Measurements from ENCODE around the gene DLK1. TPM values are rescaled to one million over a fixed set of nuclear protein-coding genes. Genes with fewer than 3 reads are reported as not detected.

The DLK1 gene
- total RNA-seq, 1 experiment from 2014 or later = 0.69 TPM

DNA sequence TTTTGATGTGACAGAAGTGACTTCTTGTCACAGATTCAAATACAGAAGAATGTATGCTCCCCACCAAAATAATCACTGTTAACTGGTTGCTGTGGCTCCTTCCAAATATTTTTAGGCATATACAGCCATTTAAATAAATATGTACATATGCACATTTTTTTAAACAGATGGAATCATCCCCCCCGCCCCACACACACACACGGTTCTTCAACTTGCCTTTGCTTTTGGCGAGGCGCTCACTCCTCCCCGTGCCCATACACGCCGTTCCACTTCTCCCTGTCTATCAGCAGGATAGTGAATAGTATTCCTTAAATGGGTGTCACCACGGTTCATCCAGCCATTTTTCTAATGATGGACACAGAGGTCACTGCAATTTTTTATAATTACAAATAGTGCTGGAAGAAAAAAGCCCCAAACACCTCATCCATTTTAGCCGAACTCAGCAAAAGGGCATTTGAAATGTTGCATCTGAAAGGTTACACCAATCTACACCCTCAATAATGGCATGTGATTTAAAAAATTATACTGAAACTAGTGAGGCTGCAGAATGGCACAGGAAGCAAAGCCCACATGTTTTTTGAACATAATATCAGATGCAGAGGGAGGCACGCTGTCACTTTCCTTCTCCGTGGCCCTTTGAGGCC, 60.0 kb downstream of the DLK1 start:
- Histone ChIP-seq H3K4me1 (ENCODE audit: control insufficient read depth, insufficient read depth, low read length) (no peaks in the 10 kb centered on the region), H3K4me3 (ENCODE audit: low read depth in 2 of 2, low read length in 2 of 2) (no peak overlapping the region), H3K27ac (ENCODE audit: low read length) (no peak overlapping the region), H3K27me3 (ENCODE audit: control insufficient read depth, insufficient read depth, low read length) (no peaks in the 10 kb centered on the region), H3K9me3 (ENCODE audit: control insufficient read depth, insufficient read depth, low read depth, low read length) (no peaks in the 10 kb centered on the region), H3K36me3 (ENCODE audit: control insufficient read depth, insufficient read depth, low read length) (no peaks in the 10 kb centered on the region)
- intact Hi-C loops (cut with micrococcal nuclease; ENCODE audit: unreplicated experiment) (no loop called here), in situ Hi-C loops (cut with HindIII; ENCODE audit: low pct_unique_long_range_greater_than_20kb, low sequenced_read_pairs) (no loop called here)
- CTCF ChIA-PET = no interaction called here
- TF ChIP-seq TCF7L2 (IDR thresholded peaks at IDR 0.05; ENCODE audit: low read depth, low read length) (no peak), POLR2AphosphoS5 (IDR thresholded peaks at IDR 0.05; ENCODE audit: low read depth, low read length) (no peak), SIN3A (IDR thresholded peaks at IDR 0.05; ENCODE audit: borderline replicate concordance, insufficient read depth, low read depth, low read length) (no peak)
- TF ChIP-seq, protein P1, sequence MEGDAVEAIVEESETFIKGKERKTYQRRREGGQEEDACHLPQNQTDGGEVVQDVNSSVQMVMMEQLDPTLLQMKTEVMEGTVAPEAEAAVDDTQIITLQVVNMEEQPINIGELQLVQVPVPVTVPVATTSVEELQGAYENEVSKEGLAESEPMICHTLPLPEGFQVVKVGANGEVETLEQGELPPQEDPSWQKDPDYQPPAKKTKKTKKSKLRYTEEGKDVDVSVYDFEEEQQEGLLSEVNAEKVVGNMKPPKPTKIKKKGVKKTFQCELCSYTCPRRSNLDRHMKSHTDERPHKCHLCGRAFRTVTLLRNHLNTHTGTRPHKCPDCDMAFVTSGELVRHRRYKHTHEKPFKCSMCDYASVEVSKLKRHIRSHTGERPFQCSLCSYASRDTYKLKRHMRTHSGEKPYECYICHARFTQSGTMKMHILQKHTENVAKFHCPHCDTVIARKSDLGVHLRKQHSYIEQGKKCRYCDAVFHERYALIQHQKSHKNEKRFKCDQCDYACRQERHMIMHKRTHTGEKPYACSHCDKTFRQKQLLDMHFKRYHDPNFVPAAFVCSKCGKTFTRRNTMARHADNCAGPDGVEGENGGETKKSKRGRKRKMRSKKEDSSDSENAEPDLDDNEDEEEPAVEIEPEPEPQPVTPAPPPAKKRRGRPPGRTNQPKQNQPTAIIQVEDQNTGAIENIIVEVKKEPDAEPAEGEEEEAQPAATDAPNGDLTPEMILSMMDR (IDR thresholded peaks at IDR 0.05) = no peak
- TF ChIP-seq, protein P2, sequence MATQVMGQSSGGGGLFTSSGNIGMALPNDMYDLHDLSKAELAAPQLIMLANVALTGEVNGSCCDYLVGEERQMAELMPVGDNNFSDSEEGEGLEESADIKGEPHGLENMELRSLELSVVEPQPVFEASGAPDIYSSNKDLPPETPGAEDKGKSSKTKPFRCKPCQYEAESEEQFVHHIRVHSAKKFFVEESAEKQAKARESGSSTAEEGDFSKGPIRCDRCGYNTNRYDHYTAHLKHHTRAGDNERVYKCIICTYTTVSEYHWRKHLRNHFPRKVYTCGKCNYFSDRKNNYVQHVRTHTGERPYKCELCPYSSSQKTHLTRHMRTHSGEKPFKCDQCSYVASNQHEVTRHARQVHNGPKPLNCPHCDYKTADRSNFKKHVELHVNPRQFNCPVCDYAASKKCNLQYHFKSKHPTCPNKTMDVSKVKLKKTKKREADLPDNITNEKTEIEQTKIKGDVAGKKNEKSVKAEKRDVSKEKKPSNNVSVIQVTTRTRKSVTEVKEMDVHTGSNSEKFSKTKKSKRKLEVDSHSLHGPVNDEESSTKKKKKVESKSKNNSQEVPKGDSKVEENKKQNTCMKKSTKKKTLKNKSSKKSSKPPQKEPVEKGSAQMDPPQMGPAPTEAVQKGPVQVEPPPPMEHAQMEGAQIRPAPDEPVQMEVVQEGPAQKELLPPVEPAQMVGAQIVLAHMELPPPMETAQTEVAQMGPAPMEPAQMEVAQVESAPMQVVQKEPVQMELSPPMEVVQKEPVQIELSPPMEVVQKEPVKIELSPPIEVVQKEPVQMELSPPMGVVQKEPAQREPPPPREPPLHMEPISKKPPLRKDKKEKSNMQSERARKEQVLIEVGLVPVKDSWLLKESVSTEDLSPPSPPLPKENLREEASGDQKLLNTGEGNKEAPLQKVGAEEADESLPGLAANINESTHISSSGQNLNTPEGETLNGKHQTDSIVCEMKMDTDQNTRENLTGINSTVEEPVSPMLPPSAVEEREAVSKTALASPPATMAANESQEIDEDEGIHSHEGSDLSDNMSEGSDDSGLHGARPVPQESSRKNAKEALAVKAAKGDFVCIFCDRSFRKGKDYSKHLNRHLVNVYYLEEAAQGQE (IDR thresholded peaks at IDR 0.05; ENCODE audit: insufficient read depth in 1 of 2, low read depth in 2 of 2, low read length in 1 of 2) = no peak
- no peak for DNase-seq (ENCODE audit: low read depth, low spot score)
- no TSS peak for BruUV-seq (replicated peaks)
- POLR2A ChIA-PET = no interaction called here
- no peak for ATAC-seq

DNA sequence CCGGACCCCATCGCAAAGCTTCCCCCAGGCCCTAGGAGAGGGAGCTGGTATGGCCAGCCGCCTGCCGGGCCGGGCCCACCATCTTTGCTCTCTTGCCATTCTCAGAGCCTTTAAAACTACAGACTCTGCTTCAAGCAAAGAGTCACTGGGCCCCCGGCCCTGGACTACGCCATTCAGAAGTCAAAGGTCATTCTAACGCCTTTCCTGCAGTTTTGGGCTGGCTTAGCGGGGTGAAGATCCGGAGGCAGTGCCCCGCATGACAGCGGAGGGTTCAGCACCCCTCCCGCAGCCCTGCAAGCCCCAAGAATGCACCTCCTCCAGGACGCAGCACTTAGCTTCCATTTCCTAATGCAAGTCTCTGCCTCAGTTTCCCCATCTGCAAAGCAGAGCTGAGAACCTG, 61.0 kb downstream of the DLK1 start:
- DNase-seq (ENCODE audit: low read depth, low spot score) = no peak
- no TSS peak for BruUV-seq (replicated peaks)
- Histone ChIP-seq H3K27ac (ENCODE audit: low read length) (no peak overlapping the region), H3K9me3 (ENCODE audit: control insufficient read depth, insufficient read depth, low read depth, low read length) (no peaks in the 10 kb centered on the region), H3K27me3 (ENCODE audit: control insufficient read depth, insufficient read depth, low read length) (no peaks in the 10 kb centered on the region), H3K4me1 (ENCODE audit: control insufficient read depth, insufficient read depth, low read length) (no peaks in the 10 kb centered on the region), H3K4me3 (ENCODE audit: low read depth in 2 of 2, low read length in 2 of 2) (no peak overlapping the region), H3K36me3 (ENCODE audit: control insufficient read depth, insufficient read depth, low read length) (no peaks in the 10 kb centered on the region)
- in situ Hi-C loops (cut with HindIII; ENCODE audit: low pct_unique_long_range_greater_than_20kb, low sequenced_read_pairs) = no loop called here
- CTCF ChIA-PET = no interaction called here
- POLR2A ChIA-PET = no interaction called here
- no peak for ATAC-seq
- intact Hi-C loops (cut with micrococcal nuclease; ENCODE audit: unreplicated experiment) = no loop called here
- TF ChIP-seq, protein P2 (IDR thresholded peaks at IDR 0.05; ENCODE audit: insufficient read depth in 1 of 2, low read depth in 2 of 2, low read length in 1 of 2) = no peak
- no peak for TF ChIP-seq SIN3A (IDR thresholded peaks at IDR 0.05; ENCODE audit: borderline replicate concordance, insufficient read depth, low read depth, low read length)
- no peak for TF ChIP-seq POLR2AphosphoS5 (IDR thresholded peaks at IDR 0.05; ENCODE audit: low read depth, low read length)
- TF ChIP-seq TCF7L2 (IDR thresholded peaks at IDR 0.05; ENCODE audit: low read depth, low read length) = no peak
- TF ChIP-seq, protein P1 (IDR thresholded peaks at IDR 0.05) = no peak

Data from Panc1 (cell line).